K562 (cell line): Measurements from ENCODE around the gene AFF1. TPM values are rescaled to one million over a fixed set of nuclear protein-coding genes. Genes with fewer than 3 reads are reported as not detected.

Source experiments
- ATAC-seq: fragments of 200-7000 bp; cut with Tn5 transposase; 3 replicates; pipeline ENCODE4 v1.9.1; 2020; ENCODE audit warnings: moderate library complexity
- BruUV-seq: library from RNA; stranded (reverse); fragments of 400-500 nt; replicated peaks from 2 replicates; lab custom pipeline; 2021; lab: Mats Ljungman, UMichigan
- CTCF ChIA-PET: fragments of 300-600 bp; formaldehyde crosslinking; extraction: SDS; loops from one replicate; lab custom pipeline; 2021; ENCODE audit warnings: low intra/inter-chr PET ratio; lab: Yijun Ruan, JAX
- POLR2A ChIA-PET: fragments of 300-600, 350-650 bp; sonication (Branson Sonifier 250); formaldehyde crosslinking; extraction: SDS; loops from one replicate; lab custom pipeline; 2021; ENCODE audit warnings: antibody characterized with exemption, inconsistent platforms; lab: Yijun Ruan, JAX
- DNase-seq, 4 experiments: peaks; one replicate each; pipeline versions ENCODE4 v3.0.0 to v3.0.0-alpha.2; 2011 to 2018; ENCODE audit warnings: low spot score in 3 of 4, mixed read lengths in 3 of 4; ENCODE audit errors: extremely low read depth in 1 of 4
- FAIRE-seq: peaks from 2 replicates; lab custom pipeline; 2011; peaks lifted over from hg19 to GRCh38; lab: Jason Lieb, UNC
- H2AFZ ChIP-seq: 2 replicates; pipeline ENCODE4 v1.6.0; 2011; ENCODE audit warnings: low read depth, low read length, control low read depth, inconsistent platforms
- H3K27ac ChIP-seq: fragments of 200-600 bp; 3 replicates; pipeline ENCODE4 v1.8.0; 2011; ENCODE audit warnings: low read depth, mild to moderate bottlenecking, control low read depth, inconsistent platforms, low read length, moderate library complexity, mixed read lengths; ENCODE audit errors: extremely low read depth
- H3K27me3 ChIP-seq, 2 experiments: fragments of 300-600 bp in 1 of 2; 2 replicates in 1 of 2; 3 replicates in 1 of 2; pipeline versions ENCODE4 v1.6.0 to v1.8.0; 2011; ENCODE audit warnings: inconsistent platforms in 2 of 2, low read length in 2 of 2, mild to moderate bottlenecking in 1 of 2, mixed read lengths in 1 of 2, moderate library complexity in 1 of 2; ENCODE audit not compliant: control insufficient read depth in 2 of 2, insufficient read depth in 2 of 2
- H3K36me3 ChIP-seq: fragments of 300-600 bp; 3 replicates; pipeline ENCODE4 v1.8.0; 2011; ENCODE audit warnings: mild to moderate bottlenecking, low read length, inconsistent platforms; ENCODE audit not compliant: control insufficient read depth, insufficient read depth
- H3K4me1 ChIP-seq, 2 experiments: fragments of 200-600 bp in 1 of 2; replicated peaks in 1 of 2; 2 replicates in 1 of 2; 3 replicates in 1 of 2; pipeline versions ENCODE4 v1.5.1 to v1.8.0; 2011; ENCODE audit warnings: inconsistent platforms in 2 of 2, low read length in 2 of 2, mild to moderate bottlenecking in 1 of 2, mixed read lengths in 1 of 2, moderate library complexity in 1 of 2; ENCODE audit not compliant: control insufficient read depth in 2 of 2, insufficient read depth in 2 of 2
- H3K4me2 ChIP-seq: 2 replicates; pipeline ENCODE4 v1.6.1; 2011; ENCODE audit warnings: low read length, control low read depth, inconsistent platforms, mixed read lengths; ENCODE audit not compliant: insufficient read depth
- H3K4me3 ChIP-seq: fragments of 200-600 bp; sonication (generic), shearing (Covaris generic); 2 replicates; pipeline ENCODE4 v1.5.1; 2016; ENCODE audit warnings: control low read depth, inconsistent platforms
- H3K79me2 ChIP-seq: fragments of 200-600 bp; 3 replicates; pipeline ENCODE4 v1.8.0; 2011; ENCODE audit warnings: low read length, inconsistent platforms; ENCODE audit not compliant: control insufficient read depth, insufficient read depth
- H3K9ac ChIP-seq, 2 experiments: 2 replicates each; pipeline versions ENCODE4 v1.6.0 to v1.6.1; 2011; ENCODE audit warnings: low read depth in 2 of 2, low read length in 2 of 2, control low read depth in 1 of 2, inconsistent platforms in 1 of 2, mild to moderate bottlenecking in 1 of 2, mixed read lengths in 1 of 2; ENCODE audit not compliant: insufficient read depth in 1 of 2
- H3K9me1 ChIP-seq: one replicate; pipeline ENCODE4 v1.6.0; 2011; ENCODE audit warnings: inconsistent platforms, mild to moderate bottlenecking, low read length, moderate library complexity; ENCODE audit not compliant: control insufficient read depth, insufficient read depth
- H3K9me3 ChIP-seq: replicated peaks from 2 replicates; pipeline ENCODE4 v1.5.1; 2011; ENCODE audit warnings: low read depth, low read length, inconsistent platforms; ENCODE audit not compliant: control insufficient read depth, insufficient read depth
- H4K20me1 ChIP-seq: replicated peaks from 2 replicates; pipeline ENCODE4 v1.6.1; 2011; ENCODE audit warnings: low read length, inconsistent platforms, mixed read lengths; ENCODE audit not compliant: control insufficient read depth, insufficient read depth
- CEBPB ChIP-seq: fragments of 450-650 bp; IDR thresholded peaks from 2 replicates; pipeline ENCODE4 v1.6.1; 2016; ENCODE audit warnings: missing genetic modification characterization, missing compliant biosample characterization
- JUNB ChIP-seq: fragments of 450-650 bp; formaldehyde crosslinking; conservative IDR thresholded peaks from 2 replicates; pipeline ENCODE4 v1.4.0; 2020; ENCODE audit warnings: mild to moderate bottlenecking
- KAT7 ChIP-seq: sonication (generic); formaldehyde crosslinking; IDR thresholded peaks from 2 replicates; pipeline ENCODE4 v1.8.0; 2022; ENCODE audit warnings: missing genetic modification reagents, mild to moderate bottlenecking, borderline replicate concordance
- MAFK ChIP-seq: IDR thresholded peaks from 2 replicates; pipeline ENCODE4 v1.6.1; 2011; ENCODE audit warnings: low read length, improper control_type of control experiment
- SRSF7 ChIP-seq: fragments of 200-400 bp; formaldehyde crosslinking; optimal IDR thresholded peaks from 2 replicates; pipeline ENCODE3; 2017; ENCODE audit warnings: mild to moderate bottlenecking, low read depth, low read length
- SRSF9 ChIP-seq: fragments of 200-400 bp; formaldehyde crosslinking; IDR thresholded peaks from 2 replicates; pipeline ENCODE4 v1.6.1; 2017; ENCODE audit warnings: low read depth, low read length, borderline replicate concordance
- ZNF444 ChIP-seq: fragments of 250-450 bp; sonication (Bioruptor Pico); IDR thresholded peaks from 2 replicates; pipeline ENCODE4 v1.4.0; 2020; ENCODE audit warnings: mild to moderate bottlenecking, moderate library complexity
- WGBS: fragments of 100-300 bp; shearing (Covaris generic); methylation state at CpG from one replicate; pipeline ENCODE4 v1.1.6; 2016; ENCODE audit warnings: low coverage, mixed read lengths; ENCODE audit not compliant: insufficient coverage; ENCODE audit errors: missing lambda C conversion rate; 5-methylcytosine and 5-hydroxymethylcytosine counted together
- in situ Hi-C: fragments of 300-500 bp; cut with MboI; formaldehyde crosslinking; loops from 4 replicates; pipeline ENCODE4 v1.15.0; 2018; ENCODE audit warnings: inconsistent platforms, mixed read lengths
- intact Hi-C: fragments of 100-400 bp; cut with micrococcal nuclease; formaldehyde crosslinking; loops from 2 replicates; pipeline ENCODE4 v1.14.2; 2022
- polyA plus RNA-seq, 8 experiments: library from polyadenylated mRNA; depleted of rRNA in 4 of 8; stranded (reverse) in 5 of 8; unstranded in 3 of 8; fragments of >200 nt; fragmentation: Nextera tagmentation in 2 of 8; fragmentation: Illumina TruSeq in 1 of 8; extraction: Ambion mirVana in 2 of 8; extraction: Trizol in 1 of 8; gene quantifications; 2 replicates each; pipeline versions ENCODE4 v1.2.1 to v1.2.3, GENCODE V29; 2011 to 2014; ENCODE audit warnings: inconsistent platforms in 1 of 8, missing spikeins in 1 of 8
- total RNA-seq, 7 experiments: library from RNA; depleted of rRNA in 6 of 7; stranded (reverse); fragments of >200 nt in 6 of 7; fragmentation: Illumina TruSeq in 2 of 7; extraction: Trizol in 2 of 7; gene quantifications; 2 replicates each; pipeline versions ENCODE4 v1.2.1 to v1.2.3, GENCODE V29; 2011 to 2021; ENCODE audit warnings: low replicate concordance in 1 of 7
- TF ChIP-seq, protein P1 (sequence below): IDR thresholded peaks from 2 replicates; pipeline ENCODE4 v1.6.1; 2011; ENCODE audit not compliant: insufficient read length; ENCODE audit errors: extremely low read depth

The AFF1 gene
- total and polyA plus RNA-seq, 9 of the 15 experiments (the other 6 are each of a cell fraction or from before 2014, with no cell fraction given) = 4.1 to 47.5 (median 17.2) TPM

DNA sequence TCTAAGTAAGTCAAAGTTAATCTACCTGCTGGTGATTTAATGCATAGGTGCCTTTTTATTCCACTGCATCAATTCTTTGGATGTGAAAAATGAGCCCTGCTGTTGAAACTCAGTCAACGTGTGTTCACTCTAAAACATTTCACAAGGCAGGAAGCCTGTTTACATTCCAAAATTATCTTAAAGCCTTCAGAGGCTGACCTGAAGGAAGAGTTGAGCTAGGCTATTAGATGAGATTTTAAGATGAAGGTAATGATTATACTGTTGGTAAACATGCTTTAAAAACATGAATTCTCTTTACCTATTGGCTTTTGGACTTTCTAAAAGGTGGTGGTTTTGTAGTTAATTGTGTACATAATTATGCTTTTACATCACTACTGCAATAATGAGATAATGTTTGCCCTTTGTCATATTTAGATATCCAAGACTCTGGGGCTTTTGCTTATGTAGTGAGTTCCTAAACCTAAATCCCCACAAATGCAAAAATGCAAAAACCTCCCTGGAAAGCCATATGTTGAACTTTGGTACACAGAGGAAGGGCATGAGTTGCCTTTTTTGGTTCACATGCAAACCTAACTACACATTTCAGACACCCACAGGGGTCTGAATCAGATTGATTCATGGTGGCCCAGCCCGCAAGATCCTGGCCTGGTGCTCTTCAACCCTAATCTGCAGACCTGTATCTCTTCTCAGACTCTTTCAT, 193.3 kb downstream of the AFF1 start (continued):
- TF ChIP-seq, protein P1, sequence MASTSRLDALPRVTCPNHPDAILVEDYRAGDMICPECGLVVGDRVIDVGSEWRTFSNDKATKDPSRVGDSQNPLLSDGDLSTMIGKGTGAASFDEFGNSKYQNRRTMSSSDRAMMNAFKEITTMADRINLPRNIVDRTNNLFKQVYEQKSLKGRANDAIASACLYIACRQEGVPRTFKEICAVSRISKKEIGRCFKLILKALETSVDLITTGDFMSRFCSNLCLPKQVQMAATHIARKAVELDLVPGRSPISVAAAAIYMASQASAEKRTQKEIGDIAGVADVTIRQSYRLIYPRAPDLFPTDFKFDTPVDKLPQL = no peak
- TF ChIP-seq CEBPB (tag) (no peak), KAT7 (no peak)

DNA sequence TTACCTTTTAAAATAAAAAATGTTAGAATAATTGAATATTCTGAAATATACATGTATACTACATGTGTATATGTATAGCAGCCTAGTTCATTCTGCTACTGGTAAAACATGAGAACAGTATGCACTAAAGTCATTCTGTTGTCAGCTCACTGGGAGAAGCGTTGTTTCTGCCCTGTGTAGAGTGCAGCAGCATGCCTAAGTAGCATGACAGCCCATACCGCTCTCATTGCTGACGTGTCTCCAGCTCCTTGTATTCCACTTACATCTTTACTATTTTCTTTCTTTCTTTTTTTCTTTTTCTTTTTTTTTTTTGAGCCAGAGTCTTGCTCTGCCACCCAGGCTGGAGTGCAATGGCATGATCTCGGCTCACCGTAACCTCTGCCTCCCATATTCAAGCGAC, 194.9 kb downstream of the AFF1 start:
- H3K9ac ChIP-seq = no peak overlapping the region
- DNase-seq (no peak), FAIRE-seq (no peak), ATAC-seq (no peak)
- in situ Hi-C loops = no loop called here
- no peak overlapping the region for H3K4me2 ChIP-seq
- no TSS peak for BruUV-seq
- H3K27ac ChIP-seq = no peak overlapping the region
- H3K4me3 ChIP-seq = no peak overlapping the region
- CTCF ChIA-PET = no interaction called here
- TF ChIP-seq SRSF7 (no peak), ZNF444 (CRISPR knock-in tag) (no peak), SRSF9 (no peak), MAFK (no peak), JUNB (CRISPR knock-in tag) (no peak)
- no peak overlapping the region for H2AFZ ChIP-seq
- WGBS = 92% methylated on average over 4 of the region's 6 CpGs
- H3K4me1 ChIP-seq = peaks cover 0 to 3% of the 10 kb centered on the region in 2 experiments; a peak in 1 of 5 replicates
- no peaks in the 10 kb centered on the region for H3K27me3 ChIP-seq
- H4K20me1 ChIP-seq = no peaks in the 10 kb centered on the region
- H3K36me3 ChIP-seq = peaks cover 96% of the 10 kb centered on the region
- no peaks in the 10 kb centered on the region for H3K9me1 ChIP-seq
- intact Hi-C loops = no loop called here
- no peaks in the 10 kb centered on the region for H3K9me3 ChIP-seq
- POLR2A ChIA-PET = no interaction called here
- no peaks in the 10 kb centered on the region for H3K79me2 ChIP-seq
